Measurements from ENCODE around the gene PSAP. TPM values are rescaled to one million over a fixed set of nuclear protein-coding genes. Genes with fewer than 3 reads are reported as not detected.

PSAP gene
- total RNA-seq, 4 donors from 2014 or later, result 937 to 1,475 (median 1,210) TPM

DNA sequence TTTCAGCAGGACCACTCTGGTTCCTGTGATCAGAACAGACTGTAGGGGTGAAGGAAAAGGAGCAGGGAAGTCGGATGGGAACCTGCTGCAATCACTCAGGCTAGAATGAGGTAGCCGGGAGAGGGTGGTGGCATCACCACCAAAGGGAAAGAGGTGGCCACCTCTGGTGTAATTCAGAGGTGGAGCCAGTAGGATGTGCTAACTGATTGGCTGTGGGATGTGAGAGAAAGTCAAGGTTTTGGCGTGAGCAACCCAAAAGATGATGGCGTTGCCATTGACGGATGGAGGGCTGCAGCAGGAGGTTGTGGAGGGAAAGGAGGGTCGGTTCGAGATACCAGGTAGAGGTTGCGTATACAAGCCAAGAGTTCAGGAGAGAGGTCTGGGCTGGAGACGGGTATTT is 70.3 kb downstream of the PSAP start:
- no peak for TF ChIP-seq CTCF (IDR thresholded peaks at IDR 0.05)
- no peak for DNase-seq (ENCODE audit: low spot score)
- no peak for ATAC-seq (ENCODE audit: low FRiP score)

- no peak for ATAC-seq (ENCODE audit: low FRiP score)
- no peak for TF ChIP-seq CTCF (IDR thresholded peaks at IDR 0.05)
- DNase-seq (ENCODE audit: low spot score), result no peak
Measured at GRCh38 chr10:71780156-71780555, 70.9 kb downstream of the PSAP start.

DNA sequence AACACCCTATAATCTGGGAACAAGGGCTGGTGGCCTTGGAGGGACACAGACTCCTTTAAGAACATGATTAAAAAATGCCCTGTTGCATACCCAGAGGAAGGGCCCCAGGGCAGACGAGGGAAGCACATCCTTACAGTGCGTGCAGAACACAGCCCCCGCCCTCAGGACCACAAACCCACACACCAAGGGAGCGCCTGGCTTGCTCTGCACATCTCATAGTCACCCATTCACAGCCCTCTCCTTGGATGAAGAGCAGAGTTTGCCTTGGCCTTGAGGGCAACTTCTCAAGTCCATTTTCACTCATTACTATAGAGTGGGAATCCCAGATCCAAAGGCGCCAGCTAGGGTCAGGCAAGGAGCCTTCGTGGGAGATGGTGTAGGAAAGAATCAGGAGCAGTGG is 71.4 kb downstream of the PSAP start:
- no peak for TF ChIP-seq CTCF (IDR thresholded peaks at IDR 0.05)
- no peak for ATAC-seq (ENCODE audit: low FRiP score)
- DNase-seq (ENCODE audit: low spot score), result no peak

- ATAC-seq (ENCODE audit: low FRiP score), result no peak
- TF ChIP-seq CTCF (IDR thresholded peaks at IDR 0.05), result no peak
- no peak for DNase-seq (ENCODE audit: low spot score)
Measured at GRCh38 chr10:71778071-71778825, 72.8 kb downstream of the PSAP start.

GRCh38 chr10:71777213-71777985 is 73.7 kb downstream of the PSAP start:
- ATAC-seq (ENCODE audit: low FRiP score), result no peak
- TF ChIP-seq CTCF (IDR thresholded peaks at IDR 0.05), result no peak
- DNase-seq (ENCODE audit: low spot score), result no peak

- ATAC-seq (ENCODE audit: low FRiP score) (no peak), DNase-seq (ENCODE audit: low spot score) (no peak)
- TF ChIP-seq CTCF (IDR thresholded peaks at IDR 0.05), result no peak
Measured at GRCh38 chr10:71776481-71776925, 74.5 kb downstream of the PSAP start.
